Stimulated activated CD4-positive, alpha-beta T cell treated with anti-CD3 and anti-CD28 coated beads, Interleukin-2, amount 100 ng/mL, for 24 hours (primary cell): ENCODE results near the gene TMEM151A.
"Not testable (repeated sequence)": the region's sequence is repeated elsewhere in the genome, so short reads cannot be mapped to it uniquely, and the experiment has no call there.

ENCODE experiments used
- DNase-seq, 2 donors: peaks; one replicate each; pipeline ENCODE4 v3.0.0-alpha.2; 2020

Gene TMEM151A

GRCh38 chr11:66267379-66268243, 24.1 kb upstream of the TMEM151A start:
- peak; percentile 86 to 89 for DNase-seq

- peak; percentile 100 for DNase-seq
Observed at GRCh38 chr11:66268244-66268951, 23.3 kb upstream of the TMEM151A start, which contains the start of gene RAB1B. TSS of gene RAB1B (plus strand) at chr11:66268639. CDS start at chr11:66268680, 41 bp downstream.

GRCh38 chr11:66268952-66269905, 22.5 kb upstream of the TMEM151A start:
- DNase-seq: peak in 1 of 2 donors; percentile 34

- DNase-seq: no peak
Observed at GRCh38 chr11:66271816-66272215, 19.9 kb upstream of the TMEM151A start.

GRCh38 chr11:66272596-66272995, 19.1 kb upstream of the TMEM151A start:
- DNase-seq: no peak

- DNase-seq: no peak
Observed at GRCh38 chr11:66274219-66274618, 17.5 kb upstream of the TMEM151A start.

GRCh38 chr11:66275396-66275795, 16.3 kb upstream of the TMEM151A start:
- DNase-seq: no peak

GRCh38 chr11:66275984-66276612, 15.6 kb upstream of the TMEM151A start:
- no peak for DNase-seq

- not testable (repeated sequence) for DNase-seq
Observed at GRCh38 chr11:66276619-66277018, 15.1 kb upstream of the TMEM151A start.

- DNase-seq: not testable (repeated sequence)
Observed at GRCh38 chr11:66277064-66277463, 14.6 kb upstream of the TMEM151A start.

- DNase-seq: peak; percentile 49 to 65
Observed at GRCh38 chr11:66277471-66278362, 14.0 kb upstream of the TMEM151A start, which contains the start of gene CNIH2. TSS of gene CNIH2 (plus strand) at chr11:66278175. CDS start at chr11:66278457, 282 bp downstream.

- no peak for DNase-seq
Observed at GRCh38 chr11:66278363-66279091, 13.2 kb upstream of the TMEM151A start.

GRCh38 chr11:66279092-66279734, 12.5 kb upstream of the TMEM151A start:
- no peak for DNase-seq

- DNase-seq: no peak
Observed at GRCh38 chr11:66280428-66280827, 11.3 kb upstream of the TMEM151A start.

- DNase-seq: no peak
Observed at GRCh38 chr11:66281001-66281400, 10.7 kb upstream of the TMEM151A start.

GRCh38 chr11:66281776-66282467, 9.8 kb upstream of the TMEM151A start:
- DNase-seq: no peak

- DNase-seq: peak; percentile 99
Observed at GRCh38 chr11:66282468-66283455, 8.9 kb upstream of the TMEM151A start.
